ENCODE results near the gene C10orf71.

C10orf71 gene

GRCh38 chr10:49294731-49295130 is 4.2 kb upstream of the C10orf71 start:
- DNase-seq: no peak

- no peak for DNase-seq
Observed at GRCh38 chr10:49295297-49295696, 3.7 kb upstream of the C10orf71 start.

- DNase-seq: no peak
Observed at GRCh38 chr10:49296382-49296781, 2.6 kb upstream of the C10orf71 start.

GRCh38 chr10:49296836-49297235 is 2.1 kb upstream of the C10orf71 start:
- DNase-seq: no peak

GRCh38 chr10:49297818-49298670 is 926 bp upstream of the C10orf71 start:
- no peak for DNase-seq

GRCh38 chr10:49298671-49298982 is 343 bp upstream of the C10orf71 start:
- no peak for DNase-seq

- DNase-seq: no peak
Observed at GRCh38 chr10:49299816-49300139, 808 bp downstream of the C10orf71 start.

- DNase-seq: no peak
Observed at GRCh38 chr10:49300140-49300974, 1.4 kb downstream of the C10orf71 start.

GRCh38 chr10:49301302-49301701 is 2.3 kb downstream of the C10orf71 start:
- no peak for DNase-seq

- DNase-seq: no peak
Observed at GRCh38 chr10:49302088-49302487, 3.1 kb downstream of the C10orf71 start.

- DNase-seq: no peak
Observed at GRCh38 chr10:49303711-49304110, 4.7 kb downstream of the C10orf71 start.

- DNase-seq: no peak
Observed at GRCh38 chr10:49304137-49304536, 5.2 kb downstream of the C10orf71 start.

- DNase-seq: no peak
Observed at GRCh38 chr10:49307921-49308320, 9.0 kb downstream of the C10orf71 start.

GRCh38 chr10:49308881-49309280 is 9.9 kb downstream of the C10orf71 start:
- no peak for DNase-seq

GRCh38 chr10:49309691-49310411 is 10.9 kb downstream of the C10orf71 start:
- no peak for DNase-seq

- DNase-seq: no peak
Observed at GRCh38 chr10:49310460-49310859, 11.5 kb downstream of the C10orf71 start.

- DNase-seq: no peak
Observed at GRCh38 chr10:49310901-49311554, 12.1 kb downstream of the C10orf71 start.

GRCh38 chr10:49311555-49312236 is 12.7 kb downstream of the C10orf71 start:
- DNase-seq: no peak

- DNase-seq: no peak
Observed at GRCh38 chr10:49312246-49312869, 13.4 kb downstream of the C10orf71 start.

- no peak for DNase-seq
Observed at GRCh38 chr10:49313501-49314070, 14.6 kb downstream of the C10orf71 start.

- DNase-seq: no peak
Observed at GRCh38 chr10:49314806-49315205, 15.8 kb downstream of the C10orf71 start.

GRCh38 chr10:49318028-49318427 is 19.1 kb downstream of the C10orf71 start:
- DNase-seq: no peak

All from NCI-H774 (cell line).